Measurements from ENCODE around the gene SPAG16.

GRCh38 chr2:213971536-213971935, 687.3 kb downstream of the SPAG16 start:
- TF ChIP-seq ZNF274 (IDR thresholded peaks at IDR 0.05; ENCODE audit: low read length) (no peak), ZNF274 (tag by site-specific recombination; IDR thresholded peaks at IDR 0.05; ENCODE audit: borderline replicate concordance) (no peak), ZBTB49 (tag by site-specific recombination; IDR thresholded peaks at IDR 0.05; ENCODE audit: low read depth) (no peak), SP2 (tag by site-specific recombination; IDR thresholded peaks at IDR 0.05) (no peak)
